ENCODE results near the gene IPO9. TPM values are rescaled to one million over a fixed set of nuclear protein-coding genes. Genes with fewer than 3 reads are reported as not detected.

Gene IPO9
- total and polyA plus RNA-seq, 2 donors (not counting 1 experiment from before 2014, with no cell fraction given): 13.3 to 56.9 TPM

- Histone ChIP-seq H3K4me2 (replicated peaks; ENCODE audit: low read depth, low read length, poor library complexity, severe bottlenecking) (no peak overlapping the region), H4K20me1 (ENCODE audit: control insufficient read depth, insufficient read depth, low read length, poor library complexity, severe bottlenecking) (no peaks in the 10 kb centered on the region), H3K9ac (ENCODE audit: low read length) (no peak overlapping the region), H3K36me3 (replicated peaks in 1 of 2; ENCODE audit: control extremely low read depth in 1 of 2, control insufficient read depth in 1 of 2, extremely low read depth in 1 of 2, insufficient read depth in 2 of 2, low read length in 1 of 2) (no peaks in the 10 kb centered on the region), H3K27me3 (replicated peaks in 1 of 4; ENCODE audit: control extremely low read depth in 1 of 4, control insufficient read depth in 3 of 4, insufficient read depth in 4 of 4, low read length in 3 of 4) (peaks cover 0 to 6% (median 0%) of the 10 kb centered on the region in 4 experiments), H3K27ac (ENCODE audit: low read length in 2 of 2) (no peak overlapping the region), H3K4me3 (ENCODE audit: control extremely low read depth in 1 of 5, extremely low read depth in 1 of 5, insufficient read depth in 1 of 5, low read depth in 2 of 5, low read length in 4 of 5) (no peak overlapping the region), H3K9me3 (ENCODE audit: control extremely low read depth in 1 of 3, control insufficient read depth in 2 of 3, insufficient read depth in 1 of 3, low read length in 2 of 3) (no peaks in the 10 kb centered on the region), H3K79me2 (ENCODE audit: control insufficient read depth, insufficient read depth, low read length) (no peaks in the 10 kb centered on the region), H3K4me1 (ENCODE audit: control insufficient read depth in 2 of 2, insufficient read depth in 2 of 2, low read length in 2 of 2) (no peaks in the 10 kb centered on the region), H2AFZ (ENCODE audit: insufficient read depth, low read depth, low read length, poor library complexity, severe bottlenecking) (no peak overlapping the region)
- Mint-ChIP-seq H3K9me3 (ENCODE audit: insufficient read depth) (no peaks in the 10 kb centered on the region), H3K4me3 (no peak overlapping the region), H3K27ac (no peak overlapping the region), H3K4me1 (no peaks in the 10 kb centered on the region), H3K27me3 (peaks cover 33% of the 10 kb centered on the region)
- WGBS (ENCODE audit: insufficient coverage): 94% methylated on average over 14 of the region's 14 CpGs
- ChIA-PET POLR2A (no interaction called here), CTCF (interaction anchor here (1.2 kb wide), 1 partner anchor 19 kb away, joined by 4 read pairs; no protein-coding TSS in a partner anchor)
- intact Hi-C loops (cut with micrococcal nuclease): no loop called here
- no peak for TF ChIP-seq EZH2 (IDR thresholded peaks at IDR 0.05; ENCODE audit: borderline replicate concordance, insufficient read depth, low read depth, low read length, poor library complexity, severe bottlenecking)
- TF ChIP-seq, protein P1, sequence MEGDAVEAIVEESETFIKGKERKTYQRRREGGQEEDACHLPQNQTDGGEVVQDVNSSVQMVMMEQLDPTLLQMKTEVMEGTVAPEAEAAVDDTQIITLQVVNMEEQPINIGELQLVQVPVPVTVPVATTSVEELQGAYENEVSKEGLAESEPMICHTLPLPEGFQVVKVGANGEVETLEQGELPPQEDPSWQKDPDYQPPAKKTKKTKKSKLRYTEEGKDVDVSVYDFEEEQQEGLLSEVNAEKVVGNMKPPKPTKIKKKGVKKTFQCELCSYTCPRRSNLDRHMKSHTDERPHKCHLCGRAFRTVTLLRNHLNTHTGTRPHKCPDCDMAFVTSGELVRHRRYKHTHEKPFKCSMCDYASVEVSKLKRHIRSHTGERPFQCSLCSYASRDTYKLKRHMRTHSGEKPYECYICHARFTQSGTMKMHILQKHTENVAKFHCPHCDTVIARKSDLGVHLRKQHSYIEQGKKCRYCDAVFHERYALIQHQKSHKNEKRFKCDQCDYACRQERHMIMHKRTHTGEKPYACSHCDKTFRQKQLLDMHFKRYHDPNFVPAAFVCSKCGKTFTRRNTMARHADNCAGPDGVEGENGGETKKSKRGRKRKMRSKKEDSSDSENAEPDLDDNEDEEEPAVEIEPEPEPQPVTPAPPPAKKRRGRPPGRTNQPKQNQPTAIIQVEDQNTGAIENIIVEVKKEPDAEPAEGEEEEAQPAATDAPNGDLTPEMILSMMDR (IDR thresholded peaks at IDR 0.05): no peak
- DNase-seq (no peak), ATAC-seq (ENCODE audit: low read depth) (no peak)
Measured at GRCh38 chr1:201914456-201915235, 85.7 kb downstream of the IPO9 start.

DNA sequence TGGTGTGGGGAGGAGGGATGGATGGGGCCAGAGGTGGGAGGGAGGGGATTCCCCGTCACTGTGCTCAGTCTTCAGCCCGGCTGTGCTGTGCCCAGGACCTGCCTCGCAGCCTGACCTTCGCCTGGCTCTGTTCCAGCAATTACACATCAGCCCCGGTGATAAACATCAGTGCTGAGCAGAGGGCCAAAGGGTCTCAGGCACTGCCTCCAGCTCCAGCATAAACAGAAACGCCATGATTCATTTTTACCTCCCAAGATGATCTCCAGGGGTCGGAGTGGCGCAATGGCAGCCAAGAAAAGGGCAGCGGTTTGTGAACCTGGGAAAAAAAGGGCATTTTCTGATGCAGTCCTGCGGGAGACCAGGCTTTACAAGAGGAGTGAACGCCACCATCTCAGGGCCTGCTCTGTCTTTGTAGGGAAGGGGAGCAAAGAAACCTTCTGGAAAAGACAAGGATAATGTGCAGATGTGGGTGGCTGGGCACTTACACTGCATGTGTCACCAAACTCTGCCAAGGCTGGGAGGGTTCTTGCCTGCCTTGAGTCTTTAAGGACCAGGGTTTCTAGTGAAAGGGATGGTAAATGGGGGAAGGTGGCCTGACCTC lies 87.8 kb downstream of the IPO9 start:
- no peak overlapping the region for H3K4me2 ChIP-seq (replicated peaks; ENCODE audit: low read depth, low read length, poor library complexity, severe bottlenecking)
- ATAC-seq (ENCODE audit: low read depth) (no peak), DNase-seq (no peak)
- H3K9me3 ChIP-seq (ENCODE audit: control extremely low read depth in 1 of 3, control insufficient read depth in 2 of 3, insufficient read depth in 1 of 3, low read length in 2 of 3): no peaks in the 10 kb centered on the region
- peaks cover 0 to 6% (median 0%) of the 10 kb centered on the region in 4 experiments for H3K27me3 ChIP-seq (replicated peaks in 1 of 4; ENCODE audit: control extremely low read depth in 1 of 4, control insufficient read depth in 3 of 4, insufficient read depth in 4 of 4, low read length in 3 of 4)
- no peak overlapping the region for H3K27ac ChIP-seq (ENCODE audit: low read length in 2 of 2)
- Mint-ChIP-seq H3K27me3 (peaks cover 36% of the 10 kb centered on the region), H3K4me1 (no peaks in the 10 kb centered on the region), H3K4me3 (no peak overlapping the region), H3K27ac (no peak overlapping the region), H3K9me3 (ENCODE audit: insufficient read depth) (no peaks in the 10 kb centered on the region)
- no peak overlapping the region for H3K4me3 ChIP-seq (ENCODE audit: control extremely low read depth in 1 of 5, extremely low read depth in 1 of 5, insufficient read depth in 1 of 5, low read depth in 2 of 5, low read length in 4 of 5)
- H3K9ac ChIP-seq (ENCODE audit: low read length): no peak overlapping the region
- ChIA-PET POLR2A (no interaction called here), CTCF (interaction anchor here (0.7 kb wide), 1 partner anchor 22 kb away, joined by 3 read pairs; no protein-coding TSS in a partner anchor)
- no peak for TF ChIP-seq EZH2 (IDR thresholded peaks at IDR 0.05; ENCODE audit: borderline replicate concordance, insufficient read depth, low read depth, low read length, poor library complexity, severe bottlenecking)
- TF ChIP-seq, protein P1 (IDR thresholded peaks at IDR 0.05): no peak
- no peaks in the 10 kb centered on the region for H3K4me1 ChIP-seq (ENCODE audit: control insufficient read depth in 2 of 2, insufficient read depth in 2 of 2, low read length in 2 of 2)
- no peak overlapping the region for H2AFZ ChIP-seq (ENCODE audit: insufficient read depth, low read depth, low read length, poor library complexity, severe bottlenecking)
- no peaks in the 10 kb centered on the region for H3K79me2 ChIP-seq (ENCODE audit: control insufficient read depth, insufficient read depth, low read length)
- no peaks in the 10 kb centered on the region for H4K20me1 ChIP-seq (ENCODE audit: control insufficient read depth, insufficient read depth, low read length, poor library complexity, severe bottlenecking)
- intact Hi-C loops (cut with micrococcal nuclease): no loop called here
- H3K36me3 ChIP-seq (replicated peaks in 1 of 2; ENCODE audit: control extremely low read depth in 1 of 2, control insufficient read depth in 1 of 2, extremely low read depth in 1 of 2, insufficient read depth in 2 of 2, low read length in 1 of 2): no peaks in the 10 kb centered on the region
- WGBS (ENCODE audit: insufficient coverage): 60% methylated on average over 10 of the region's 11 CpGs
